Hepatocyte (in vitro differentiated cells): ENCODE results near the gene KCNQ1. TPM values are rescaled to one million over a fixed set of nuclear protein-coding genes. Genes with fewer than 3 reads are reported as not detected.

Experiments
- DNase-seq: peaks from one replicate; pipeline ENCODE4 v3.0.0-alpha.2; 2016; ENCODE audit warnings: low spot score
- H2AFZ ChIP-seq: fragments of 200-600 bp; sonication (generic); 2 replicates; pipeline ENCODE4 v1.6.0; 2016; ENCODE audit warnings: antibody characterized with exemption, mild to moderate bottlenecking
- H3K27ac ChIP-seq: fragments of 200-600 bp; sonication (generic); 2 replicates; pipeline ENCODE4 v1.5.1; 2016; ENCODE audit warnings: mild to moderate bottlenecking
- H3K27me3 ChIP-seq: fragments of 200-600 bp; sonication (generic); 2 replicates; pipeline ENCODE4 v1.6.1; 2016
- H3K36me3 ChIP-seq: fragments of 200-600 bp; sonication (generic); replicated peaks from 2 replicates; pipeline ENCODE4 v1.5.1; 2016; ENCODE audit warnings: low read depth; ENCODE audit not compliant: insufficient read depth
- H3K4me1 ChIP-seq: fragments of 200-600 bp; sonication (generic); 2 replicates; pipeline ENCODE4 v1.5.1; 2016; ENCODE audit warnings: mild to moderate bottlenecking, moderate library complexity; ENCODE audit not compliant: insufficient read depth
- H3K4me2 ChIP-seq: fragments of 200-600 bp; sonication (generic); 2 replicates; pipeline ENCODE4 v1.6.0; 2016
- H3K4me3 ChIP-seq: fragments of 200-600 bp; sonication (generic); 2 replicates; pipeline ENCODE4 v1.5.1; 2016; ENCODE audit warnings: mild to moderate bottlenecking
- H3K79me2 ChIP-seq: fragments of 200-600 bp; sonication (generic); 2 replicates; pipeline ENCODE4 v1.6.0; 2017; ENCODE audit warnings: mild to moderate bottlenecking
- H3K9me2 ChIP-seq: fragments of 200-600 bp; sonication (generic); replicated peaks from 2 replicates; pipeline ENCODE4 v1.6.0; 2017; ENCODE audit warnings: mild to moderate bottlenecking; ENCODE audit not compliant: insufficient read depth
- H3K9me3 ChIP-seq: fragments of 200-600 bp; sonication (generic); 2 replicates; pipeline ENCODE4 v1.5.1; 2016; ENCODE audit warnings: low read depth, mild to moderate bottlenecking
- H4K20me1 ChIP-seq: fragments of 200-600 bp; sonication (generic); 2 replicates; pipeline ENCODE4 v1.6.0; 2016; ENCODE audit warnings: mild to moderate bottlenecking; ENCODE audit not compliant: insufficient read depth, poor library complexity, severe bottlenecking
- CTCF ChIP-seq: fragments of 200-600 bp; sonication (generic); IDR thresholded peaks from 2 replicates; pipeline ENCODE4 v1.5.1; 2016; ENCODE audit warnings: antibody characterized with exemption, mild to moderate bottlenecking; ENCODE audit not compliant: poor library complexity
- EZH2 ChIP-seq: fragments of 200-600 bp; sonication (generic); IDR thresholded peaks from 2 replicates; pipeline ENCODE4 v1.6.1; 2016; ENCODE audit warnings: antibody characterized with exemption, mild to moderate bottlenecking, borderline replicate concordance
- EZH2phosphoT487 ChIP-seq: fragments of 200-600 bp; sonication (generic); IDR thresholded peaks from one replicate; pipeline ENCODE4 v1.6.1; 2018; ENCODE audit warnings: antibody characterized with exemption, mild to moderate bottlenecking, low read depth, moderate library complexity; ENCODE audit not compliant: unreplicated experiment, severe bottlenecking
- WGBS: methylation state at CpG from one replicate; pipeline ENCODE4 v1.1.6; 2016; ENCODE audit warnings: low lambda C conversion rate; ENCODE audit errors: missing lambda C conversion rate; 5-methylcytosine and 5-hydroxymethylcytosine counted together
- polyA plus RNA-seq: library from polyadenylated mRNA; unstranded; fragments of >200 nt; fragmentation: Nextera tagmentation; extraction: Ambion mirVana; gene quantifications from 2 replicates; pipeline ENCODE4 v1.2.1, GENCODE V29; 2016
- total RNA-seq: library from RNA; depleted of rRNA; stranded (reverse); fragments of >200 nt; gene quantifications from 2 replicates; pipeline ENCODE4 v1.2.3, GENCODE V29; 2014

Gene KCNQ1
- total and polyA plus RNA-seq, 2 experiments from 2014 or later = 1.8 to 6.4 TPM

- H3K9me3 ChIP-seq = no peaks in the 10 kb centered on the region
- peaks cover 48% of the 10 kb centered on the region for H3K4me1 ChIP-seq
- H3K27me3 ChIP-seq = peaks cover 3% of the 10 kb centered on the region
- no peaks in the 10 kb centered on the region for H3K79me2 ChIP-seq
- TF ChIP-seq EZH2phosphoT487 = no peak
- TF ChIP-seq CTCF = no peak
- no peak for TF ChIP-seq EZH2
- H2AFZ ChIP-seq = no peak overlapping the region
- no peaks in the 10 kb centered on the region for H4K20me1 ChIP-seq
- no peaks in the 10 kb centered on the region for H3K36me3 ChIP-seq
- peak; percentile 17 for DNase-seq
- no peaks in the 10 kb centered on the region for H3K9me2 ChIP-seq
- H3K27ac ChIP-seq = no peak overlapping the region
- H3K4me2 ChIP-seq = no peak overlapping the region
- 81% methylated on average over 7 of the region's 7 CpGs for WGBS
- no peak overlapping the region for H3K4me3 ChIP-seq
These were observed 332.6 kb downstream of the KCNQ1 start for GRCh38 chr11:2777386-2777785.

DNA sequence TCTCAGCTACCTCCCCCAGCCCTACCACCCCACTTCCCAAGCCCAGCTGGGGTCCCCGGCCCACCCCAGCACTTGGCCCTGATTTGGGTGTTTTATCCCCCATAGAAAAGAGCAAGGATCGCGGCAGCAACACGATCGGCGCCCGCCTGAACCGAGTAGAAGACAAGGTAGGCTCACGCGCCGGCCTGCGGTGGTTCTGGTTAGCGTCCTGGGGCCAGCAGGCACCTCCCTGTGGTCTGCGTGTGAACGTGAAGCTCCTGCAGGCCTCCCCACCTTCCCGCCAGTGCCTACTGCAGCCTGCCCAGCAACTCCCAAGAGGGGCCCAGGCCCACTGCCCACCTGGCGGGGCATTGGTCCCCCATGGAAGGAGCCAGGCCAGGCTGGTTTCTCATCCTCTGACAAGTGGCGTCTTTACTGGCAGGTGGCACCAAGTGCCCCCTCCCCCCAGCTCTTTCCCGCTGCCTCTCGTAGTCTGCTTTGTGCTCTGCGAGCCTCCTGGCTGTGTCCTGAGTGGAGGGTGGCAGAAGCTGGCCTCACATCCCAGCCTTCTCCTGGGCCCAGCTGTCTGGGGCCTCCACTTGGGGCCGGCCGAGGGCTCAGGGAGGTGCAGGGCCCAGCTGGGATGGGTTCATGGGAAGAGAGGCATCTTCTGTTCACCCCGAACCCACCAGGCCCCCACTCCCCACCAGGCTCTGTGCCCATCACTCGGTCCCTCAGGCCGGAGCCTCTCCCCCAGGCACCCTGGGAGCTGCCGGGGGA, 333.2 kb downstream of the KCNQ1 start:
- WGBS = 78% methylated on average over 27 of the region's 27 CpGs
- Histone ChIP-seq H3K9me2 (no peaks in the 10 kb centered on the region), H2AFZ (no peak overlapping the region), H3K27ac (peak overlapping the region; percentile 97), H4K20me1 (no peaks in the 10 kb centered on the region), H3K9me3 (no peaks in the 10 kb centered on the region), H3K4me3 (no peak overlapping the region), H3K27me3 (peaks cover under 1% of the 10 kb centered on the region), H3K79me2 (no peaks in the 10 kb centered on the region), H3K4me2 (peak overlapping the region; percentile 68), H3K4me1 (peaks cover 48% of the 10 kb centered on the region), H3K36me3 (no peaks in the 10 kb centered on the region)
- TF ChIP-seq EZH2 = no peak
- no peak for TF ChIP-seq CTCF
- no peak for TF ChIP-seq EZH2phosphoT487
- DNase-seq = no peak

DNA sequence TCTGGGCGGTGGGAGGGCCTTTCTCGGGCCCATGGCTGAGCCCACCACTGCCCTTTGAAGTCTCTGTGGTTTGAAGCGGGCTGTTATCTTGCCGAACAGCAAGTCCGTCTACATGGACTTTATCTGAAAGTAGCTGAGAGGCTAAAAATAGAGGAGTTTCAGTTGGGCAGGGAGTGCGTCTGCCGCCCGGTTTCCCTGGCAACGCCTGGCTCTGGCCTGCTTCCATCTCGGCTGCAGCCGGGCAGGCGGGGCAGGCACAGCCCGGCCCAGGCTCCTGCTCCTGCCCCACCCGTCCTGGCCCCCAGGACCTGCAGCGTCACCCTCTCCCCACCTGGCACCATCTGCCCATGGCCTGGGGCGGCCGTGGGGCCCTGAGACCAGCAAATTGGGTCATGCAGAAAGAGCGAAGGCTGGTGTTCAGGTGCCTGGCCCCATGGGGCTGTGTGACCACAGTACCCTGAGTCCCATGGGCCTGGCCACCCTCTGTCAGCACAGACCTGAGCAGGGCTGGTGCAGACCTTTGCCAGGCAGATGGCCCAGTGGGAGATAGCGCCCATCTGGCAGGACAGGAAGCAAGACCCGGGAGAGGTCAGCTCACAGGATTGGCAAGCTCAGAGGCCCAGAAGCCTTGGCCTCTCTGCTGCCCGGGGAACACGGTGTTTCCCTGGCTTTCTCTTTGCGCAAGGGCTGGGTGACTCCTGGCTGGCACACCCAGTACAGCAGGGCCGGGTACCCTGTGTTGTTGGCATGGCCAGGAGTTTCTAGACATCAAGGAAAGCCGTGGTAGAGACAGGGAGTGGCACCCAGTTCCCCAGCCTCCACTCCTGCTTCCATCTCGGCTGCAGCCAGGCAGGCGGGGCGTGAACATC, 334.1 kb downstream of the KCNQ1 start:
- H2AFZ ChIP-seq = no peak overlapping the region
- 43% methylated on average over 27 of the region's 28 CpGs for WGBS
- H3K9me2 ChIP-seq = no peaks in the 10 kb centered on the region
- peak; percentile 92 for DNase-seq
- peaks cover 48% of the 10 kb centered on the region for H3K4me1 ChIP-seq
- TF ChIP-seq CTCF = peak; percentile 15
- no peak for TF ChIP-seq EZH2
- no peaks in the 10 kb centered on the region for H4K20me1 ChIP-seq
- H3K9me3 ChIP-seq = no peaks in the 10 kb centered on the region
- peak overlapping the region; percentile 97 for H3K27ac ChIP-seq
- H3K79me2 ChIP-seq = no peaks in the 10 kb centered on the region
- H3K27me3 ChIP-seq = no peaks in the 10 kb centered on the region
- H3K4me2 ChIP-seq = peak overlapping the region; percentile 68
- H3K36me3 ChIP-seq = no peaks in the 10 kb centered on the region
- H3K4me3 ChIP-seq = no peak overlapping the region
